Spleen (tissue), 7 donors: ENCODE results near the gene LAMA5.

ENCODE experiments used
- POLR2AphosphoS5 ChIP-seq, 3 donors: sonication (generic); formaldehyde crosslinking; IDR thresholded peaks; one replicate each; pipeline ENCODE4 v1.5.1; 2017; ENCODE audit warnings: antibody characterized with exemption in 3 of 3
- TF ChIP-seq, protein P1 (sequence below), 11 experiments: fragments of 200-600 bp in 7 of 11; fragments of 450-650 bp in 4 of 11; sonication (generic) in 4 of 11; IDR thresholded peaks in 8 of 11; conservative IDR thresholded peaks in 3 of 11; 1 replicate in 7 of 11; 2 replicates in 4 of 11; pipeline versions ENCODE4 v1.4.0 to v1.8.0; 2016 to 2021; ENCODE audit warnings: antibody characterized with exemption in 11 of 11, inconsistent platforms in 4 of 11, mild to moderate bottlenecking in 1 of 11
- donor health status: DM: no; HTN: no; CAD: no; lungs with moderate emphysema.
- donor health status: DM: no; HTN: no; CAD: no.
- donor health status: DM: no; HTN: no; CAD: no.

- TF ChIP-seq, protein P1, sequence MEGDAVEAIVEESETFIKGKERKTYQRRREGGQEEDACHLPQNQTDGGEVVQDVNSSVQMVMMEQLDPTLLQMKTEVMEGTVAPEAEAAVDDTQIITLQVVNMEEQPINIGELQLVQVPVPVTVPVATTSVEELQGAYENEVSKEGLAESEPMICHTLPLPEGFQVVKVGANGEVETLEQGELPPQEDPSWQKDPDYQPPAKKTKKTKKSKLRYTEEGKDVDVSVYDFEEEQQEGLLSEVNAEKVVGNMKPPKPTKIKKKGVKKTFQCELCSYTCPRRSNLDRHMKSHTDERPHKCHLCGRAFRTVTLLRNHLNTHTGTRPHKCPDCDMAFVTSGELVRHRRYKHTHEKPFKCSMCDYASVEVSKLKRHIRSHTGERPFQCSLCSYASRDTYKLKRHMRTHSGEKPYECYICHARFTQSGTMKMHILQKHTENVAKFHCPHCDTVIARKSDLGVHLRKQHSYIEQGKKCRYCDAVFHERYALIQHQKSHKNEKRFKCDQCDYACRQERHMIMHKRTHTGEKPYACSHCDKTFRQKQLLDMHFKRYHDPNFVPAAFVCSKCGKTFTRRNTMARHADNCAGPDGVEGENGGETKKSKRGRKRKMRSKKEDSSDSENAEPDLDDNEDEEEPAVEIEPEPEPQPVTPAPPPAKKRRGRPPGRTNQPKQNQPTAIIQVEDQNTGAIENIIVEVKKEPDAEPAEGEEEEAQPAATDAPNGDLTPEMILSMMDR (IDR thresholded peaks at IDR 0.05 in 8 of 11, conservative IDR thresholded peaks at IDR 0.05 in 3 of 11) = no peak
- no peak for TF ChIP-seq POLR2AphosphoS5 (IDR thresholded peaks at IDR 0.05)
Measured at GRCh38 chr20:62282103-62282502, 85.0 kb downstream of the LAMA5 start.
